Body of pancreas (tissue), 4 donors: ENCODE results near the gene PCSK5.

Source experiments
- POLR2A ChIP-seq, 3 donors: fragments of 450-650 bp; IDR thresholded peaks; one replicate each; pipeline ENCODE4 v1.6.1; 2016; ENCODE audit warnings: antibody characterized with exemption in 3 of 3, mild to moderate bottlenecking in 2 of 3
- TF ChIP-seq, protein P1 (sequence below), 7 experiments: fragments of 450-650 bp in 4 of 7; fragments of 200-600 bp in 3 of 7; sonication (generic) in 3 of 7; IDR thresholded peaks; one replicate each; pipeline ENCODE4 v1.5.1; 2016 to 2019; ENCODE audit warnings: antibody characterized with exemption in 7 of 7

GRCh38 chr9:76269789-76270188 lies 379.3 kb downstream of the PCSK5 start:
- TF ChIP-seq, protein P1, sequence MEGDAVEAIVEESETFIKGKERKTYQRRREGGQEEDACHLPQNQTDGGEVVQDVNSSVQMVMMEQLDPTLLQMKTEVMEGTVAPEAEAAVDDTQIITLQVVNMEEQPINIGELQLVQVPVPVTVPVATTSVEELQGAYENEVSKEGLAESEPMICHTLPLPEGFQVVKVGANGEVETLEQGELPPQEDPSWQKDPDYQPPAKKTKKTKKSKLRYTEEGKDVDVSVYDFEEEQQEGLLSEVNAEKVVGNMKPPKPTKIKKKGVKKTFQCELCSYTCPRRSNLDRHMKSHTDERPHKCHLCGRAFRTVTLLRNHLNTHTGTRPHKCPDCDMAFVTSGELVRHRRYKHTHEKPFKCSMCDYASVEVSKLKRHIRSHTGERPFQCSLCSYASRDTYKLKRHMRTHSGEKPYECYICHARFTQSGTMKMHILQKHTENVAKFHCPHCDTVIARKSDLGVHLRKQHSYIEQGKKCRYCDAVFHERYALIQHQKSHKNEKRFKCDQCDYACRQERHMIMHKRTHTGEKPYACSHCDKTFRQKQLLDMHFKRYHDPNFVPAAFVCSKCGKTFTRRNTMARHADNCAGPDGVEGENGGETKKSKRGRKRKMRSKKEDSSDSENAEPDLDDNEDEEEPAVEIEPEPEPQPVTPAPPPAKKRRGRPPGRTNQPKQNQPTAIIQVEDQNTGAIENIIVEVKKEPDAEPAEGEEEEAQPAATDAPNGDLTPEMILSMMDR (IDR thresholded peaks at IDR 0.05), result no peak
- TF ChIP-seq POLR2A (IDR thresholded peaks at IDR 0.05), result no peak
